HepG2 (cell line): ENCODE results near the gene IRF4. TPM values are rescaled to one million over a fixed set of nuclear protein-coding genes. Genes with fewer than 3 reads are reported as not detected.
A peak's percentile ranks its signal among the peaks of the same experiment; 100 is the strongest.

Experiments used
- ATAC-seq: fragments of 200-7000 bp; cut with Tn5 transposase; 3 replicates; pipeline ENCODE4 v1.9.1; 2020; ENCODE audit warnings: mild to moderate bottlenecking, moderate library complexity
- BruUV-seq: library from RNA; stranded (reverse); fragments of 400-500 nt; replicated peaks from 2 replicates; lab custom pipeline; 2021; lab: Mats Ljungman, UMichigan
- CTCF ChIA-PET: fragments of 300-600 bp; formaldehyde crosslinking; extraction: SDS; loops from one replicate; lab custom pipeline; 2021; ENCODE audit warnings: low total read pairs, inconsistent platforms, low intra/inter-chr PET ratio; lab: Yijun Ruan, JAX
- POLR2A ChIA-PET: fragments of 350-600 bp; sonication (Branson Sonifier 250); formaldehyde crosslinking; loops from one replicate; lab custom pipeline; 2020; ENCODE audit warnings: antibody characterized with exemption, inconsistent platforms; lab: Yijun Ruan, JAX
- DNase-seq: peaks from one replicate; pipeline ENCODE4 v3.0.0-alpha.2; 2015; ENCODE audit warnings: low spot score
- FAIRE-seq: peaks from 3 replicates; lab custom pipeline; 2011; peaks lifted over from hg19 to GRCh38; lab: Jason Lieb, UNC
- H2AFZ ChIP-seq: one replicate; pipeline ENCODE4 v1.6.1; 2011; ENCODE audit warnings: low read length, inconsistent platforms
- H3K27ac ChIP-seq: fragments of 300-600 bp; 3 replicates; pipeline ENCODE4 v1.8.0; 2011; ENCODE audit warnings: mixed run types, mild to moderate bottlenecking, mixed read lengths, low read length, inconsistent platforms; ENCODE audit not compliant: insufficient read depth; ENCODE audit errors: extremely low read length
- H3K27me3 ChIP-seq, 2 experiments: fragments of 200-600 bp in 1 of 2; 2 replicates in 1 of 2; 3 replicates in 1 of 2; pipeline versions ENCODE4 v1.6.0 to v1.8.0; 2011; ENCODE audit warnings: low read length in 2 of 2, mild to moderate bottlenecking in 2 of 2, moderate library complexity in 2 of 2, inconsistent platforms in 1 of 2; ENCODE audit not compliant: insufficient read depth in 2 of 2, control insufficient read depth in 1 of 2
- H3K36me3 ChIP-seq, 2 experiments: fragments of 200-600 bp in 1 of 2; replicated peaks in 1 of 2; 2 replicates in 1 of 2; 3 replicates in 1 of 2; pipeline versions ENCODE4 v1.5.1 to v1.8.0; 2011; ENCODE audit warnings: low read length in 2 of 2, inconsistent platforms in 1 of 2; ENCODE audit not compliant: insufficient read depth in 2 of 2, control insufficient read depth in 1 of 2
- H3K4me1 ChIP-seq: 2 replicates; pipeline ENCODE4 v1.5.1; 2012; ENCODE audit warnings: low read length, inconsistent platforms; ENCODE audit not compliant: insufficient read depth
- H3K4me2 ChIP-seq: 2 replicates; pipeline ENCODE4 v1.6.0; 2011; ENCODE audit warnings: low read depth, low read length, inconsistent platforms
- H3K4me3 ChIP-seq, 3 experiments: fragments of 200-600 bp in 1 of 3; sonication (generic), shearing (Covaris generic) in 1 of 3; replicated peaks in 1 of 3; 2 replicates each; pipeline ENCODE4 v1.5.1; 2011 to 2016; ENCODE audit warnings: low read length in 3 of 3, inconsistent platforms in 2 of 3, low read depth in 2 of 3, mild to moderate bottlenecking in 2 of 3, control low read depth in 1 of 3, mixed read lengths in 1 of 3; ENCODE audit not compliant: insufficient read depth in 1 of 3
- H3K79me2 ChIP-seq: one replicate; pipeline ENCODE4 v1.6.1; 2011; ENCODE audit warnings: low read length, inconsistent platforms; ENCODE audit not compliant: insufficient read depth
- H3K9ac ChIP-seq: 2 replicates; pipeline ENCODE4 v1.6.0; 2011; ENCODE audit warnings: mild to moderate bottlenecking, low read depth, low read length, inconsistent platforms; ENCODE audit not compliant: insufficient read depth
- H3K9me3 ChIP-seq: 2 replicates; pipeline ENCODE4 v1.5.1; 2012; ENCODE audit warnings: mild to moderate bottlenecking, low read length
- H4K20me1 ChIP-seq: 2 replicates; pipeline ENCODE4 v1.6.0; 2011; ENCODE audit warnings: inconsistent platforms, mild to moderate bottlenecking, low read length, moderate library complexity; ENCODE audit not compliant: insufficient read depth
- CHD2 ChIP-seq: IDR thresholded peaks from 2 replicates; pipeline ENCODE4 v1.6.1; 2011; ENCODE audit warnings: low read depth, low read length, improper control_type of control experiment
- CHD4 ChIP-seq: fragments of 200-600 bp; sonication (generic); IDR thresholded peaks from 2 replicates; pipeline ENCODE4 v1.7.0; 2017; ENCODE audit warnings: mild to moderate bottlenecking, low read length, borderline replicate concordance
- REPIN1 ChIP-seq: sonication (generic); formaldehyde crosslinking; IDR thresholded peaks from 2 replicates; pipeline ENCODE4 v1.8.0; 2022; ENCODE audit warnings: missing genetic modification reagents, low read depth, mild to moderate bottlenecking, borderline replicate concordance
- SATB2 ChIP-seq: sonication (generic); formaldehyde crosslinking; IDR thresholded peaks from 2 replicates; pipeline ENCODE4 v1.5.0; 2020; ENCODE audit warnings: missing genetic modification reagents
- SRSF4 ChIP-seq: fragments of 200-400 bp; formaldehyde crosslinking; IDR thresholded peaks from one replicate; pipeline ENCODE4 v1.6.1; 2018; ENCODE audit warnings: mild to moderate bottlenecking, low read depth, low read length, moderate library complexity; ENCODE audit not compliant: poor library complexity, severe bottlenecking
- ZNF12 ChIP-seq: sonication (generic); formaldehyde crosslinking; IDR thresholded peaks from 2 replicates; pipeline ENCODE4 v1.5.0; 2020; ENCODE audit warnings: missing genetic modification reagents
- ZNF251 ChIP-seq: sonication (generic); formaldehyde crosslinking; IDR thresholded peaks from 2 replicates; pipeline ENCODE4 v1.9.0; 2021; ENCODE audit warnings: mild to moderate bottlenecking, missing genetic modification reagents
- ZNF263 ChIP-seq: sonication (generic); formaldehyde crosslinking; IDR thresholded peaks from 2 replicates; pipeline ENCODE4 v1.4.0; 2020; ENCODE audit warnings: missing genetic modification reagents
- ZNF280D ChIP-seq: sonication (generic); formaldehyde crosslinking; IDR thresholded peaks from 2 replicates; pipeline ENCODE4 v1.5.1; 2020; ENCODE audit warnings: mild to moderate bottlenecking, missing genetic modification reagents
- ZNF646 ChIP-seq: sonication (generic); formaldehyde crosslinking; IDR thresholded peaks from 2 replicates; pipeline ENCODE4 v1.9.0; 2021; ENCODE audit warnings: mild to moderate bottlenecking, missing genetic modification reagents
- WGBS: methylation state at CpG from one replicate; pipeline ENCODE4 v1.1.6; 2017; ENCODE audit warnings: low lambda C conversion rate; 5-methylcytosine and 5-hydroxymethylcytosine counted together
- in situ Hi-C: cut with HindIII; loops from 2 replicates; pipeline ENCODE4 v1.10.0; 2017; ENCODE audit warnings: low pct_unique_long_range_greater_than_20kb; ENCODE audit not compliant: extremely low pct_ligation_motif_present
- intact Hi-C: fragments of 100-400 bp; cut with micrococcal nuclease; formaldehyde crosslinking; loops from one replicate; pipeline ENCODE4 v1.10.0; 2022; ENCODE audit not compliant: unreplicated experiment
- polyA plus RNA-seq, 8 experiments: library from polyadenylated mRNA; depleted of rRNA in 3 of 8; stranded (reverse) in 7 of 8; unstranded in 1 of 8; fragments of >200 nt; fragmentation: Illumina TruSeq in 4 of 8; extraction: Trizol in 4 of 8; gene quantifications; 2 replicates each; pipeline versions ENCODE4 v1.2.1 to v1.2.3, GENCODE V29; 2011 to 2016; ENCODE audit warnings: low read depth in 4 of 8, missing spikeins in 1 of 8, mixed read lengths in 1 of 8; ENCODE audit not compliant: insufficient read depth in 1 of 8
- total RNA-seq, 5 experiments: library from RNA; depleted of rRNA; stranded (reverse); fragments of >200 nt; fragmentation: Illumina TruSeq; extraction: Trizol; gene quantifications; 2 replicates each; pipeline ENCODE4 v1.2.3, GENCODE V29; 2016; ENCODE audit warnings: low read depth in 1 of 5

The IRF4 gene
- total and polyA plus RNA-seq, 2 of the 13 experiments (the other 11 are each of a cell fraction or from before 2014, with no cell fraction given) = 0.07 to 0.09 TPM

GRCh38 chr6:362924-363249 is 28.7 kb upstream of the IRF4 start:
- Histone ChIP-seq H3K4me1 (peaks cover 16% of the 10 kb centered on the region), H3K27ac (no peak overlapping the region), H3K9me3 (no peaks in the 10 kb centered on the region), H3K9ac (no peak overlapping the region), H3K27me3 (peaks cover 2 to 26% of the 10 kb centered on the region in 2 experiments; a peak in 4 of 5 replicates), H3K4me2 (no peak overlapping the region), H3K79me2 (no peaks in the 10 kb centered on the region), H3K36me3 (no peaks in the 10 kb centered on the region), H4K20me1 (no peaks in the 10 kb centered on the region), H3K4me3 (no peak overlapping the region), H2AFZ (no peak overlapping the region)
- peak; percentile 39; the same call in 1 of the 2 replicates for TF ChIP-seq ZNF263 (CRISPR knock-in tag)
- TF ChIP-seq SATB2 = no peak
- no TSS peak for BruUV-seq
- no peak for ATAC-seq
- in situ Hi-C loops = no loop called here
- no peak for FAIRE-seq
- CTCF ChIA-PET = no interaction called here
- DNase-seq = no peak
- intact Hi-C loops = no loop called here
- WGBS = 59% methylated on average over 5 of the region's 5 CpGs
- POLR2A ChIA-PET = no interaction called here

GRCh38 chr6:363291-363690 is 28.3 kb upstream of the IRF4 start:
- Histone ChIP-seq H3K4me3 (no peak overlapping the region), H2AFZ (no peak overlapping the region), H3K27ac (no peak overlapping the region), H3K4me2 (no peak overlapping the region), H3K9ac (no peak overlapping the region), H3K27me3 (peaks cover 4 to 27% of the 10 kb centered on the region in 2 experiments; a peak in 4 of 5 replicates), H3K36me3 (no peaks in the 10 kb centered on the region), H3K9me3 (no peaks in the 10 kb centered on the region), H4K20me1 (no peaks in the 10 kb centered on the region), H3K79me2 (no peaks in the 10 kb centered on the region), H3K4me1 (peaks cover 16% of the 10 kb centered on the region)
- ChIA-PET CTCF (no interaction called here), POLR2A (no interaction called here)
- in situ Hi-C loops = no loop called here
- 64% methylated on average over 12 of the region's 12 CpGs for WGBS
- DNase-seq (no peak), FAIRE-seq (peak; percentile 18), ATAC-seq (no peak)
- no TSS peak for BruUV-seq
- intact Hi-C loops = no loop called here
- TF ChIP-seq CHD2 (no peak), SRSF4 (no peak), CHD4 (no peak), ZNF12 (no peak), REPIN1 (CRISPR knock-in tag) (no peak), ZNF251 (CRISPR knock-in tag) (no peak), ZNF280D (CRISPR knock-in tag) (no peak), ZNF646 (CRISPR knock-in tag) (no peak)
